Lung microvascular endothelial cell (primary cell): Measurements from ENCODE around the gene SYT12. TPM values are rescaled to one million over a fixed set of nuclear protein-coding genes. Genes with fewer than 3 reads are reported as not detected.
"Not testable (repeated sequence)": the region's sequence is repeated elsewhere in the genome, so short reads cannot be mapped to it uniquely, and the experiment has no call there.

Experiments used
- DNase-seq, 2 donors: peaks; one replicate each; pipeline versions ENCODE4 v3.0.0 to v3.0.0-alpha.2; 2010; ENCODE audit warnings: low read depth in 2 of 2
- total RNA-seq: library from RNA; depleted of rRNA; stranded (reverse); fragments of >200 nt; gene quantifications from 2 replicates; pipeline ENCODE4 v1.2.1, GENCODE V29; 2014

SYT12 gene
- total RNA-seq, 1 donor from 2014 or later, result under 0.01 TPM

DNA sequence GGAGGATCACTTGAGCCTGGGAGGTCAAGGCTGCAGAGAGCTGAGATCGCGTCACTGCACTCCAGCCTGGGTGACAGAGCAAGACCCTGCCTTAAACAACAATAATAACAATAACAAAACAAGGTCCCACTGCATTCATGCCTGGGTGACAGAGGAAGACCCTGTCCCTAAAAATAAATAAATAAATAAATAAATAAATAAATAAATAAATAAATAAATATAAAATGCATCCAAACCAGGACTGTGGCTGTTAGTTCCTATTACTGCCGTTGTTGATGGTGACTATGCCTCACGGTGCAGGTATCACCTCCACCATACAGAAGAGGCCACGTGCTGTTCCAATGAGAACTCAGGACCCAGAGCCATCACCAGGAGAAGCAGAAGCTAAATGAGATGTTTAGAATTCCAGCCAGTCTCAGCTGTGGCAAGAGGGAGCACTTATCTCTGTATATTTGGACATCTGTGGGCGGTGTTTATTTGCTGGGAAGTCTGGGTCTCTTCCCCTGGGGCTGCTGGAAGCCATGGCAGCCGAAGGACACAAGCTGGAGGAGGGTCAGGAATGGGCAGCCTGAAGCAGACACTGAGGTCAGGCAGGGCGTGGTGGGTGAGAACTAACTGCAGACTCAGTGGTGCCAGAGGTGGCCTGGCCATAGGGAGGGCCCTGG is 26.2 kb upstream of the SYT12 start:
- DNase-seq, result no peak

DNA sequence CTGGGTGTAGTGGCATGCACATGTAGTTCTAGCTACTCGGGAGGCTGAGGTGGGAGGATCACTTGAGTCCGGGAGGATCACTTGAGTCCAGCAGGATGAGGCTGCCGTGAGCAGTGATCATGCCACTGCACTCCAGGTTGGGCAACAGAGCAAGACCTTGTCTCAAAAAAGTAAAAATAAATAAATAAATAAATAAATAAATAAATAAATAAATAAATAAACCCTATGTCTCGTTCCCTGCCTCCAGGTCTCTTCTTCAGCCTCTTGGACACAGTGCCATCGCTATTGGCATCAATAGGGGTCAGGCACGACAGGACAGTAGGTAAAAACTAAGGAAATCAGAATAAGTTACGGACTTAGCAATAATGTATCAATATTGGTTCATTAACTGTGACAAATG is 23.4 kb upstream of the SYT12 start:
- no peak for DNase-seq

DNA sequence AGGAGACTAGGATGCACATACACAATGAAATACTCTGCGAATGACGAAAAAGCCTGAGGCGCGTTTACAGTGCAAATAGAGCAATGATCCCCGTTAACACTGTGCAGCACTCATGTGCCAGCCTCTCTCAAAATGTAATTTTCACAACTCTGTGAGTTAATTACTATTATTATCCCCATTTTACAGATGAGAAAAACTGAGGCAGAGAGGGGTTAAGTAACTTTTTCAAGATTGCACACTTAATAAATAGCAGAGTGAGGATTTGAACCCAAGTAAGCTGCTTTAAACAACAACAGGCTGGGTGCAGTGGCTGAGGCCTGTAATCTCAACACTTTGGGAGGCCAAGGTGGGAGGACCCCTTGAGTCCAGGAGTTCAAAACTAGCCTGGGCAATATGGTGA is 21.6 kb upstream of the SYT12 start:
- no peak for DNase-seq

- DNase-seq, result no peak
These were observed 20.5 kb upstream of the SYT12 start for GRCh38 chr11:67002297-67002913.

DNA sequence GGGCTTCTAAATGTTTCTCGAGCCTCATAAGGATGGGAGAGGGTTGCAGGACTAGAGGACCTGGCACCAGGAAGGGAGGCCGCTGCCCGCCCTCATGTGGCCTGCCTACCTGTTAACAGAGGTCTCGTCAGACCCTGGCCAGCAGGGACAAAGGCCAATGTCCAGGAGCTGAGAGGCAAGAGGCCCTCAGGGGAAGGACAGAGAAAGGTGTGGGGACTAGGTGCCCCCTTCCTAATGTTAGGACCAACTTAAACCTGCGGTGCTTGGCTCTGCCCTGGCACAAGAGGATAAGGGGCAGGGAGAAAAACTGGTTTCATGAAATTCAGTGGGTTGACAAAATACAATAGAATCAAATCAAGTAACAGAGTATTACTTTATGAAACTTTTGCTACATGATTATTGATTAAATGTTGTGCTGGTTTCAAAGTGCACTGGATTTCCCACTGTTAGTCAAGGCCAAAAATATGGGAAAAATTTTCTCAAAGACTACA is 20.0 kb upstream of the SYT12 start:
- no peak for DNase-seq

- not testable (repeated sequence) for DNase-seq
These were observed 17.7 kb upstream of the SYT12 start for GRCh38 chr11:67005200-67005599.

GRCh38 chr11:67006029-67006884 is 16.7 kb upstream of the SYT12 start:
- peak; percentile 12 to 15 for DNase-seq

DNA sequence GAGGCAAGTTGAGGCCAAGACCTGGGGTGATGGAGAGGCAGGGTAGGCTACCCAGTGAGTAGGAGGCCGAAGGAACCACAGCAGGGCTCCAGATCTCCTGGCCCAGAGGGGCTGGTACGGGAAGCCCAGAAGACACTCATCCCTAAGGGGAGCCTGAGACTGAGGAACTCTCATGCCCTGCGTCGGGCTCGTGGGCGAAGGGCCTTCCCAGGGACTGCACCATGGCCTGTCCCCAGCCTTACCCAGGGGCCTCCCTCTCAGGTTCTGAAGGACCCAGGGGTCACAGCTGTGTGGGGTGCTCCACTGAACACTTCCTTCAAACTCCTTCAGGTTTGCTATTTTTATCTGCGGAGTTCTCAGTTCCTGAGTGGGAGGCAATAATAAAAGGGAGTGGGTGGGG is 15.8 kb upstream of the SYT12 start:
- no peak for DNase-seq

GRCh38 chr11:67010296-67010905 is 12.5 kb upstream of the SYT12 start:
- no peak for DNase-seq

DNA sequence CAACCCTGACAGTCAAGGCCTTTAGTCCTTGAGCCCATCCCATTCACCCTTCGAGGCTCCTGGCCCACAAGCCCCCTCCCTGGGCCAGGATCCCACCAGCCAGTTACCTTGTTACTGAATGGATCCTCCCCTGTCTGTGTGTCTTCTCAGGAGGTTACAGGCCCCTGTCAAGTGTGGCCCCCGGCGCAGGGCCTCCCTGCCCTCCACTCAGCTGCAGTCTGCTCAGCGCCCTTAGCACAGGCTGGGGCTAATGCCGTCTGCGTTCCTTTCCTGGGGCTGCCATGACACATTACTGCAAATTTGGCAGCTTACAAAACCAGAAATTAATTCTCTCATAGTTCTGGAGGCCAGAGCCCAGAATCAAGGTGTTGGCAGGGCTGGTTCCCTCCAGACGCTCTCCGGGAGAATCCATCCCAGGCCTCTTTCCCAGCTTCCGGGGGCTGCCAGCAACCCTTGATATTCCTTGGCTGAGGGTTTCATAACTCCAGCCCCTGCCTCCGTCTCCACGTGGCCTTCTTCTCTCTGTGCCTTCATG is 9.4 kb upstream of the SYT12 start:
- no peak for DNase-seq

DNA sequence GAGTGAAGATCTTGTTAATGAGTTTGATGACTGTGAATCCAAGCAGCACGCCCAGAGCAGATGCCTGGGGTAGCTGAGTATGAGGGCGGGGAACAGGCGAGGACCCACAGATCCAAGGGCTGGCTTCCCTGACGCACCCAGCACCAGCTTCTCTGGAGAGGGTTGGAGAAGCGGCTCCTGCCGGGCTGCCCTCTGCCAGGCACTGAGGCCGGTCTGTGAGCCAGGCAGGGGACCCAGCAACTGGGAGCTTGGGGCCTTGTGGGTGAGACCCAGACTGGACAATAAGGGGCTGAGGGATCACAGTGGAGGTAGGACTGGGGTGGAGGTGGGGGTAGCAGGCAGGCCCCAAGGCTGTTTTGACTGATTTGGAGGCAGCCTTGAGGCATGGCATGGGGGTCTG is 8.6 kb upstream of the SYT12 start:
- no peak for DNase-seq

- no peak for DNase-seq
These were observed 7.9 kb upstream of the SYT12 start for GRCh38 chr11:67015048-67015447.

DNA sequence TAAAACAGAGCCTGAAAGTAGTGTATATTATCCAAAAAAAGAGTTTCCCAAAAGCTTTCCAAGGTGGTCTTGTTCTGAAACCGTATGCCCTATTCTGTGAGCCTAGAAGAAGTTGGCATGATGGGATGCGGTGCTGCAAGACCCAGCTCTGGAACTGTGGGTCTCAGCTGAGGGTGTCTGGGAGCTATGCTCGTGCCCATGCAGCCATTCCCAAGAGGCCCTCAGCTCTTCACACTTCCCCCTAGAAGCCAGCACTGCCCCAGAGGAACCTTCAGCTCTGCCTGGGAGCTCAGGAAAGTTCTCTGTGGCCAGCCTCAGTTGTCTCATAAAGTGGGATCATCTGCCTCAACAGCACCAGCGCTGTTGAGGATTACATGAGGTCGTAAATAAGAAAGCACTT is 6.4 kb upstream of the SYT12 start:
- no peak for DNase-seq

GRCh38 chr11:67020949-67021348 is 2.0 kb upstream of the SYT12 start:
- DNase-seq, result no peak

DNA sequence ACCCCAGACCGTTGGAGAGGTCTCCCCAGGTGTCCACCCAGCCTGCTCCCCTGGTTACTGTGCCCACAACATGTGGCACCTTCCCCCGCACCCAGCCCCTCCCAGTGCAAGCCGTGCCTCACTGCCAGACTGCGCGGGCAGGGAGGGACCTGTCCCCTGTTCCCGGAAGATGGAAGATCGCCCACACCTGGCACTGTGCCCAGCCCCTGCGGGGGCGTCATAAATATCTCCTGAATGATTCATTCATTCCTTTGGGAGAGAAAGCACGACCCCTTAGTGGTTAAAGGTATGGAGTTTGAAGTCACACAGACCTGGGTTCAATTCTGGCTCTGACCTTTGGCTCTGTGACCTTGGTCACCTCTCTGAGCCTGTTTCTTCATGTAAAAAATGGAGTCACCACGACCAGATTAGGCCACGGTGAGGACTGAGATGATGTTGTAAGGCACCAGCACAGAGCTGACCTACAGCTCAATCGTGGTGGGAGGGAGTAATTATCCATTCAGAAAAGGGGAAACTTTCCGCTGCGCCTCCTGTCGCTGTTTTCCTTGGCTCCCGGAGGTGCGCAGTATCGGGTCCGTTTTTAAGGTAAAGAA is 497 bp upstream of the SYT12 start:
- DNase-seq, result peak in 1 of 2 donors; percentile 72

DNA sequence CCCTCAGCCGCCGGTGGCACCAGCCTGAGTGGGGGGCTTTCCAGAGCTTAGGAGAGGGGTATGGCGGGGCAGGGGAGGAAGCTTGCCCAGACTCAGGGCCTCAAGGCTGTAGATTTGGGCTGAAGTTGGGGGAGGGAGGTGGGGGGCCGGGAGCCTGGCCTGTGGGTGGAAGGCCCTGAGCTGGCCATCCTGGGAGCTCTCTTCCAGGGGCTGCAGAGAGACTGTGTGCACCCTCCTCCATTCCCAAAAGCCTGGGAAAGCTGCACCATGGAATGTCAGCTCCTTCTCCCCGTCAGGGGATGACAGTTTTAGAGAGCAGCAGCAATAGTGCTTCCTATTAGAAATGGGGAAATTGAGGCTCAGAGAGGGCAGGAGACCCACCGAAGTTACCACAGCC is 1.0 kb downstream of the SYT12 start:
- no peak for DNase-seq

GRCh38 chr11:67024410-67024809 is 1.5 kb downstream of the SYT12 start:
- no peak for DNase-seq

DNA sequence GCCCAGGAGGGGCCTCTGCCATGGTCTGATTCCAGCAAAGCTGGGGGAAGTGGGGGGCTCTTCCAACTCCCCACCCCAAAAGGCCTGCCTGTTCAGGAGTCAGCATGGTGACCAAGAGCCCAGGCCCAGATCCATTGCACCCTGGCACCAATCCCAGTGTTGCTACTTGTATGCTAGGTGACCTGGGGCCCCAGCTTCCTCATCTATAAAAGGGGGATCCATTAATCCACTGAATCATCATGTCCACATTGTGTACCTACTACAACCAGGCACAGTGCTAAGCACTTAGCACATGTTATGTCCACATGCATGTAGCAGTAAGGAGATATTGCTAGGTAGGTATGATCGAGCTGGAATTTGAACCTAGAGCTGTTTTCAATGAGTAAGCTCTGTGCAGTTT is 2.0 kb downstream of the SYT12 start:
- DNase-seq, result no peak

- DNase-seq, result no peak
These were observed 2.8 kb downstream of the SYT12 start for GRCh38 chr11:67025750-67026149.

GRCh38 chr11:67026941-67027340 is 4.0 kb downstream of the SYT12 start:
- no peak for DNase-seq

GRCh38 chr11:67027483-67027930 is 4.6 kb downstream of the SYT12 start:
- DNase-seq, result no peak
